ENCODE results near the gene DDOST.
"Not testable (repeated sequence)": the region's sequence is repeated elsewhere in the genome, so short reads cannot be mapped to it uniquely, and the experiment has no call there.

The DDOST gene

GRCh38 chr1:20619999-20620398 is 41.2 kb downstream of the DDOST start:
- DNase-seq = no peak

DNA sequence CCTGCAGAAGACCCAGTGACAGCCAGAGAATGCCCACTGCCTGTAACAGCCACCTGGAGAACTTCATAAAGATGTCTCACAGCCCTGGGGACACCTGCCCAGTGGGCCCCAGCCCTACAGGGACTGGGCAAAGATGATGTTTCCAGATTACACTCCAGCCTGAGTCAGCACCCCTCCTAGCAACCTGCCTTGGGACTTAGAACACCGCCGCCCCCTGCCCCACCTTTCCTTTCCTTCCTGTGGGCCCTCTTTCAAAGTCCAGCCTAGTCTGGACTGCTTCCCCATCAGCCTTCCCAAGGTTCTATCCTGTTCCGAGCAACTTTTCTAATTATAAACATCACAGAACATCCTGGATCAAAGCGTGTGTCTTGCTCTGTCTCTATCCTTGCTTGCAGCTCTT is 42.6 kb downstream of the DDOST start:
- no peak for DNase-seq

GRCh38 chr1:20616847-20617487 is 44.2 kb downstream of the DDOST start:
- DNase-seq = no peak

GRCh38 chr1:20615946-20616846 is 45.0 kb downstream of the DDOST start:
- no peak for DNase-seq

- no peak for DNase-seq
Measured at GRCh38 chr1:20614131-20614579, 47.0 kb downstream of the DDOST start.

GRCh38 chr1:20612221-20612746 is 48.9 kb downstream of the DDOST start:
- no peak for DNase-seq

DNA sequence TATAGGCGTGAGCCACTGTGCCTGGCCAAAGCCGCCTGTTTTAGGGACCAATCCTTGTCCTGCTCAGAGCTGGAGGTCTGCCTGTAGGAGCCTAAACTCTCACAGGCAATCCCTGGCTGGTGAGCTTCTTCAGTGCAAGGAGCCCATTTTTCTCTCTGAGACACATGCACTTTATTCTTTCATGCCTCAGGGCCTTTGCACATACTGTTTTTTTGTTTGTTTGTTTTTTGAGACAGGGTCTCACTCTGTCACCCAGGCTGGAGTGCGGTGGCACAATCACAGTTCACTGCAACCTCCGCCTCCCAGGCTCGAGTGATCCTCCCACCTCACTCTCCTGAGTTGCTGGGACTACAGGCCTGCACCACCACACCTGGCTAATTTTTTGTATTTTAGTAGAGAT is 49.5 kb downstream of the DDOST start:
- no peak for DNase-seq

GRCh38 chr1:20610970-20611369 is 50.2 kb downstream of the DDOST start:
- no peak for DNase-seq

DNA sequence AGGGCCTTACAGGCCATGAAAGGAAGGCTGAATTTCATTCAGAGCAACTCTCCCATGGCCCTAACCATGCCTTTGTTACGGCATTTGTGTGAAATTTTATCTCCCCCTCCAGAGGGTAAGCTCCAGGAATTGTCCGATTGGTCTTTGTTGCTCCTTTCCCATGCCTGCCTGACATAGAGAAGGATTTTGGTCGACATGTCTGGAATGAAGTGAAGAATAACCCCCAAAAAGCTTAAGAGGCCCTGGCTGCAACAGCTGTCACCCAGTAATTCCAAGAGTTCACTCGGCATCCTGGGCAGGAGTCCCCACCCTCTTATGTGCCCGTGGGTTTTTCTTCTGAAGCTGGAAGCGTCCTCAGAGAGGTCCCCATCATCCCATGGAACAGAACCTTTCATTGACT is 51.6 kb downstream of the DDOST start:
- DNase-seq = no peak

- not testable (repeated sequence) for DNase-seq
Measured at GRCh38 chr1:20606801-20607570, 54.2 kb downstream of the DDOST start.

DNA sequence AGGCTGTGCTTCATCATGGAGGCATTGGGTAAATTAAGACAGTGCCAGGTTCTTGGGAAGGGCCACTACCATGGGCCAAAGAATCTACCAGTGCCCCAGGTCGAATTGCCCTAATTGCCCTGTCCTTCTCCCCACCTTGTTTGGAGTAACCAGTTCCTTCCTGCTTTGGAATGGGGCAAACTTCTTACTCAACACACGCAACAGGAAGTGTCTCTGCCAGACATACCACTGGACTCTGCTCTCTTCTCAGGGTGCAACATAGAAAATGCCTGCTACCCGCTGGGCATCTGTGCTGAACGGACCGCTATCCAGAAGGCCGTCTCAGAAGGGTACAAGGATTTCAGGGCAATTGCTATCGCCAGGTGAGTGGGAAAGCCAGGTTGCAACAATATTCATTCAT is 56.5 kb downstream of the DDOST start:
- DNase-seq = no peak

GRCh38 chr1:20603504-20604464 is 57.4 kb downstream of the DDOST start:
- DNase-seq = no peak

- DNase-seq = no peak
Measured at GRCh38 chr1:20602851-20603450, 58.2 kb downstream of the DDOST start.
